H4 (cell line): ENCODE measurements around the gene FGG. TPM values are rescaled to one million over a fixed set of nuclear protein-coding genes. Genes with fewer than 3 reads are reported as not detected.

ENCODE experiments used
- DNase-seq: peaks from one replicate; pipeline ENCODE4 v3.0.0-alpha.2; 2015; ENCODE audit warnings: low spot score
- total RNA-seq: library from RNA; depleted of rRNA; stranded (reverse); fragments of >200 nt; shearing (Covaris generic); gene quantifications from 2 replicates; pipeline ENCODE4 v1.2.3, GENCODE V29; 2014; rRNA removed

Gene FGG
- total RNA-seq: not detected in 2 replicates

- no peak for DNase-seq
These were observed at the start of gene FGG for GRCh38 chr4:154612472-154613414. TSS of gene FGG (minus strand) at chr4:154612656. CDS start at chr4:154612609, 47 bp downstream.

- DNase-seq: peak; percentile 5
These were observed 47.6 kb upstream of the FGG start for GRCh38 chr4:154660052-154660451.

GRCh38 chr4:154658680-154659405, 46.4 kb upstream of the FGG start:
- DNase-seq: no peak

GRCh38 chr4:154643493-154643892, 31.0 kb upstream of the FGG start:
- no peak for DNase-seq

GRCh38 chr4:154642373-154643009, 30.0 kb upstream of the FGG start:
- no peak for DNase-seq

GRCh38 chr4:154640999-154641398, 28.5 kb upstream of the FGG start:
- DNase-seq: no peak

- no peak for DNase-seq
These were observed 21.6 kb upstream of the FGG start for GRCh38 chr4:154634058-154634457.

GRCh38 chr4:154631828-154632227, 19.4 kb upstream of the FGG start:
- DNase-seq: no peak

- no peak for DNase-seq
These were observed 17.9 kb upstream of the FGG start for GRCh38 chr4:154630324-154630723.

GRCh38 chr4:154626793-154627484, 14.5 kb upstream of the FGG start:
- DNase-seq: no peak

GRCh38 chr4:154625971-154626370, 13.5 kb upstream of the FGG start:
- no peak for DNase-seq

GRCh38 chr4:154623995-154624394, 11.5 kb upstream of the FGG start:
- DNase-seq: no peak

- DNase-seq: no peak
These were observed 11.0 kb upstream of the FGG start for GRCh38 chr4:154623436-154623835.

GRCh38 chr4:154622598-154622997, 10.1 kb upstream of the FGG start:
- peak; percentile 63 for DNase-seq

- no peak for DNase-seq
These were observed 7.7 kb upstream of the FGG start for GRCh38 chr4:154620111-154620510.

- peak; percentile 20 for DNase-seq
These were observed 6.4 kb upstream of the FGG start for GRCh38 chr4:154618708-154619315.

- DNase-seq: no peak
These were observed 5.4 kb upstream of the FGG start for GRCh38 chr4:154617820-154618317.

- no peak for DNase-seq
These were observed 4.3 kb upstream of the FGG start for GRCh38 chr4:154616731-154617130.

- no peak for DNase-seq
These were observed 3.8 kb upstream of the FGG start for GRCh38 chr4:154616287-154616686.

GRCh38 chr4:154615211-154615610, 2.8 kb upstream of the FGG start:
- no peak for DNase-seq

GRCh38 chr4:154614306-154614705, 1.9 kb upstream of the FGG start:
- DNase-seq: no peak
